ENCODE results near the gene KIAA1958. TPM values are rescaled to one million over a fixed set of nuclear protein-coding genes. Genes with fewer than 3 reads are reported as not detected.

KIAA1958 gene
- total RNA-seq, 1 donor from 2014 or later, result 2.0 TPM

- Histone ChIP-seq H3K9me3 (peaks cover 0 to 6% of the 10 kb centered on the region in 2 donors), H3K27me3 (no peaks in the 10 kb centered on the region), H3K27ac (no peak overlapping the region), H3K36me3 (no peaks in the 10 kb centered on the region), H3K4me1 (peaks cover 3 to 10% of the 10 kb centered on the region in 2 donors), H3K4me3 (no peak overlapping the region)
- no peak for DNase-seq (ENCODE audit: low spot score in 2 of 2)
- no peak for TF ChIP-seq CTCF (IDR thresholded peaks at IDR 0.05)
- intact Hi-C loops (cut with DNase I), result loop anchor here (5.0 kb wide), 4 partner anchors 42 to 328 kb away; partner anchors contain the start of genes PTBP3 and SNX30
Measured at GRCh38 chr9:112489039-112489546, 2.5 kb downstream of the KIAA1958 start.

- intact Hi-C loops (cut with DNase I), result loop anchor here (5.0 kb wide), 4 partner anchors 43 to 327 kb away; partner anchors contain the start of genes PTBP3 and SNX30
Measured at GRCh38 chr9:112489876-112490666, 3.4 kb downstream of the KIAA1958 start.

GRCh38 chr9:112493393-112494137 is 6.9 kb downstream of the KIAA1958 start:
- DNase-seq (ENCODE audit: low spot score in 2 of 2), result no peak
- intact Hi-C loops (cut with DNase I), result no loop called here
- Histone ChIP-seq H3K36me3 (no peaks in the 10 kb centered on the region), H3K27me3 (no peaks in the 10 kb centered on the region), H3K27ac (peak overlapping the region in 1 of 2 donors; percentile 55), H3K4me3 (no peak overlapping the region), H3K9me3 (peaks cover 0 to 14% of the 10 kb centered on the region in 2 donors), H3K4me1 (peaks cover 0 to 4% of the 10 kb centered on the region in 2 donors)
- no peak for TF ChIP-seq CTCF (IDR thresholded peaks at IDR 0.05)

More at GRCh38 chr9:112489876-112490666, 3.4 kb downstream of the KIAA1958 start:
- H3K27me3 ChIP-seq, result no peaks in the 10 kb centered on the region
- peaks cover 0 to 14% of the 10 kb centered on the region in 2 donors for H3K9me3 ChIP-seq
- DNase-seq (ENCODE audit: low spot score in 2 of 2), result no peak
- H3K36me3 ChIP-seq, result no peaks in the 10 kb centered on the region
- peaks cover 3 to 10% of the 10 kb centered on the region in 2 donors for H3K4me1 ChIP-seq
- no peak overlapping the region for H3K4me3 ChIP-seq
- no peak overlapping the region for H3K27ac ChIP-seq
- TF ChIP-seq CTCF (IDR thresholded peaks at IDR 0.05), result no peak

GRCh38 chr9:112494153-112494552 is 7.5 kb downstream of the KIAA1958 start:
- no peaks in the 10 kb centered on the region for H3K36me3 ChIP-seq
- no peak for TF ChIP-seq CTCF (IDR thresholded peaks at IDR 0.05)
- H3K4me3 ChIP-seq, result no peak overlapping the region
- DNase-seq (ENCODE audit: low spot score in 2 of 2), result no peak
- H3K27me3 ChIP-seq, result no peaks in the 10 kb centered on the region
- H3K27ac ChIP-seq, result no peak overlapping the region
- peaks cover 0 to 14% of the 10 kb centered on the region in 2 donors for H3K9me3 ChIP-seq
- intact Hi-C loops (cut with DNase I), result no loop called here
- H3K4me1 ChIP-seq, result peaks cover 0 to under 1% of the 10 kb centered on the region in 2 donors

GRCh38 chr9:112495614-112496013 is 9.0 kb downstream of the KIAA1958 start:
- no peak for DNase-seq (ENCODE audit: low spot score in 2 of 2)
- no peak for TF ChIP-seq CTCF (IDR thresholded peaks at IDR 0.05)
- Histone ChIP-seq H3K9me3 (peaks cover 0 to 14% of the 10 kb centered on the region in 2 donors), H3K36me3 (no peaks in the 10 kb centered on the region), H3K4me1 (no peaks in the 10 kb centered on the region), H3K27me3 (no peaks in the 10 kb centered on the region), H3K4me3 (no peak overlapping the region), H3K27ac (no peak overlapping the region)
- intact Hi-C loops (cut with DNase I), result no loop called here

Data from ascending aorta (tissue), 2 donors.